Osteoblast (primary cell): ENCODE results near the gene ANKRD44. TPM values are rescaled to one million over a fixed set of nuclear protein-coding genes. Genes with fewer than 3 reads are reported as not detected.

Experiments
- DNase-seq: peaks from one replicate; pipeline ENCODE4 v3.0.0; 2011; ENCODE audit warnings: low spot score, mixed read lengths; ENCODE audit not compliant: insufficient read length; ENCODE audit errors: missing footprints
- H2AFZ ChIP-seq: 2 replicates; pipeline ENCODE4 v1.6.0; 2011; ENCODE audit warnings: mild to moderate bottlenecking, low read length
- H3K27ac ChIP-seq: 2 replicates; pipeline ENCODE4 v1.5.1; 2011; ENCODE audit warnings: mild to moderate bottlenecking, low read depth, low read length, moderate library complexity
- H3K27me3 ChIP-seq: 2 replicates; pipeline ENCODE4 v1.6.0; 2012; ENCODE audit warnings: mild to moderate bottlenecking, control low read depth, inconsistent platforms, low read length, moderate library complexity; ENCODE audit not compliant: insufficient read depth
- H3K36me3 ChIP-seq: 2 replicates; pipeline ENCODE4 v1.5.1; 2011; ENCODE audit warnings: mild to moderate bottlenecking, low read length, control low read depth, moderate library complexity; ENCODE audit not compliant: insufficient read depth
- H3K4me1 ChIP-seq: 2 replicates; pipeline ENCODE4 v1.5.1; 2011; ENCODE audit warnings: mild to moderate bottlenecking, low read length, control low read depth, moderate library complexity; ENCODE audit not compliant: insufficient read depth
- H3K4me2 ChIP-seq: 2 replicates; pipeline ENCODE4 v1.6.0; 2011; ENCODE audit warnings: mild to moderate bottlenecking, low read length; ENCODE audit not compliant: insufficient read depth
- H3K4me3 ChIP-seq: fragments of 200-600 bp; sonication (generic); 3 replicates; pipeline ENCODE4 v1.5.1; 2012; ENCODE audit warnings: mild to moderate bottlenecking, low read length, inconsistent platforms; ENCODE audit not compliant: insufficient read depth
- H3K79me2 ChIP-seq: 2 replicates; pipeline ENCODE4 v1.6.0; 2012; ENCODE audit warnings: mild to moderate bottlenecking, low read length, control low read depth, inconsistent platforms; ENCODE audit not compliant: insufficient read depth
- H3K9me3 ChIP-seq: 2 replicates; pipeline ENCODE4 v1.5.1; 2011; ENCODE audit warnings: low read depth, low read length, control low read depth
- H4K20me1 ChIP-seq: 2 replicates; pipeline ENCODE4 v1.6.0; 2012; ENCODE audit warnings: mild to moderate bottlenecking, low read length, control low read depth; ENCODE audit not compliant: insufficient read depth
- CTCF ChIP-seq: IDR thresholded peaks from 2 replicates; pipeline ENCODE4 v1.5.1; 2011; ENCODE audit warnings: mild to moderate bottlenecking, low read depth, low read length, moderate library complexity; ENCODE audit errors: extremely low read depth
- total RNA-seq: library from RNA; depleted of rRNA; stranded (reverse); fragments of >200 nt; gene quantifications from 2 replicates; pipeline ENCODE4 v1.2.3, GENCODE V29; 2012

Gene ANKRD44
- total RNA-seq, 1 donor: 44.5 TPM

- Histone ChIP-seq H2AFZ (no peak overlapping the region), H3K79me2 (no peaks in the 10 kb centered on the region), H3K4me3 (no peak overlapping the region), H4K20me1 (no peaks in the 10 kb centered on the region), H3K4me1 (peaks cover 4% of the 10 kb centered on the region), H3K27ac (no peak overlapping the region), H3K9me3 (no peaks in the 10 kb centered on the region), H3K27me3 (no peaks in the 10 kb centered on the region), H3K4me2 (no peak overlapping the region), H3K36me3 (no peaks in the 10 kb centered on the region)
- TF ChIP-seq CTCF: no peak
- DNase-seq: no peak
These were observed 179.1 kb downstream of the ANKRD44 start for GRCh38 chr2:197131558-197131855.

- H3K27ac ChIP-seq: no peak overlapping the region
- no peak for DNase-seq
- H3K4me2 ChIP-seq: no peak overlapping the region
These were observed 180.3 kb downstream of the ANKRD44 start for GRCh38 chr2:197130318-197130717.

GRCh38 chr2:197128897-197129296, 181.7 kb downstream of the ANKRD44 start:
- DNase-seq: no peak

More at GRCh38 chr2:197130318-197130717, 180.3 kb downstream of the ANKRD44 start:
- Histone ChIP-seq H3K36me3 (no peaks in the 10 kb centered on the region), H3K4me3 (no peak overlapping the region), H3K9me3 (no peaks in the 10 kb centered on the region), H4K20me1 (no peaks in the 10 kb centered on the region), H2AFZ (no peak overlapping the region), H3K4me1 (peaks cover under 1% of the 10 kb centered on the region), H3K27me3 (no peaks in the 10 kb centered on the region), H3K79me2 (no peaks in the 10 kb centered on the region)
- TF ChIP-seq CTCF: no peak

GRCh38 chr2:197128126-197128525, 182.5 kb downstream of the ANKRD44 start:
- Histone ChIP-seq H3K4me2 (no peak overlapping the region), H3K9me3 (no peaks in the 10 kb centered on the region), H3K36me3 (no peaks in the 10 kb centered on the region), H3K79me2 (no peaks in the 10 kb centered on the region), H3K27ac (no peak overlapping the region), H3K4me3 (no peak overlapping the region), H3K4me1 (peaks cover 6% of the 10 kb centered on the region), H3K27me3 (no peaks in the 10 kb centered on the region), H4K20me1 (no peaks in the 10 kb centered on the region), H2AFZ (no peak overlapping the region)
- no peak for TF ChIP-seq CTCF
- no peak for DNase-seq

More at GRCh38 chr2:197128897-197129296, 181.7 kb downstream of the ANKRD44 start:
- Histone ChIP-seq H2AFZ (no peak overlapping the region), H3K27me3 (no peaks in the 10 kb centered on the region), H3K4me2 (no peak overlapping the region), H3K9me3 (no peaks in the 10 kb centered on the region), H3K27ac (no peak overlapping the region), H3K4me3 (no peak overlapping the region), H4K20me1 (no peaks in the 10 kb centered on the region), H3K79me2 (no peaks in the 10 kb centered on the region), H3K4me1 (peaks cover 6% of the 10 kb centered on the region), H3K36me3 (no peaks in the 10 kb centered on the region)
- TF ChIP-seq CTCF: no peak
